Peyer's patch (tissue), 4 donors: ENCODE data around the gene ZNF521.

Experiments used
- CTCF ChIP-seq, 6 experiments: fragments of 450-650 bp in 4 of 6; fragments of 200-600 bp in 2 of 6; sonication (generic) in 1 of 6; IDR thresholded peaks; one replicate each; pipeline ENCODE4 v1.5.1; 2017 to 2019; ENCODE audit warnings: antibody characterized with exemption in 6 of 6, mild to moderate bottlenecking in 3 of 6, moderate library complexity in 1 of 6
- POLR2A ChIP-seq, 2 donors: fragments of 450-650 bp; IDR thresholded peaks; one replicate each; pipeline ENCODE4 v1.5.1; 2017; ENCODE audit warnings: antibody characterized with exemption in 2 of 2, mild to moderate bottlenecking in 2 of 2, moderate library complexity in 2 of 2

- TF ChIP-seq CTCF (IDR thresholded peaks at IDR 0.05), result no peak
- no peak for TF ChIP-seq POLR2A (IDR thresholded peaks at IDR 0.05)
Observed at GRCh38 chr18:25334588-25334987, 17.4 kb downstream of the ZNF521 start.
